Measurements from ENCODE around the gene SLC10A3.

SLC10A3 gene

DNA sequence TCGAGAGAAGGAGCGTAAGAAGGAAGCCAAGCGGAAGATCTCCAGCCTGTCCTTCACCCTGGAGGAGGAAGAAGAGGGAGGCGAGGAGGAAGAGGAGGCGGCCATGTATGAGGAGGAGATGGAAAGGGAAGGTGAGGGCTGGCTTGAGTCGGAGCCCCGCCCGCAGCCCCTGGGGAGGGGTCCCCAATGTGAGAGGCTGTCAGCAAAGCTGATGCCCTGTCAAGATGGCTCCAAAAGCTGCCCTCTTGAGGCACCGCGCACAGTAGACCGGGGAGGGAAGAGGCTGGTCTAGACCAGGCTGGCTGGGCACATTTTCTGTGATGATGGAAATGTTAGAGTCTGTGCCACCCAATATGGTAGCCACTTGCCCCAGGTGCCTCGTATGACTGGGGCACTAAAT lies 44.0 kb downstream of the SLC10A3 start:
- DNase-seq (ENCODE audit: extremely low read depth, low read depth): no peak
- H3K4me3 ChIP-seq (replicated peaks; ENCODE audit: low read depth, low read length): no peak overlapping the region
- TF ChIP-seq, protein P1, sequence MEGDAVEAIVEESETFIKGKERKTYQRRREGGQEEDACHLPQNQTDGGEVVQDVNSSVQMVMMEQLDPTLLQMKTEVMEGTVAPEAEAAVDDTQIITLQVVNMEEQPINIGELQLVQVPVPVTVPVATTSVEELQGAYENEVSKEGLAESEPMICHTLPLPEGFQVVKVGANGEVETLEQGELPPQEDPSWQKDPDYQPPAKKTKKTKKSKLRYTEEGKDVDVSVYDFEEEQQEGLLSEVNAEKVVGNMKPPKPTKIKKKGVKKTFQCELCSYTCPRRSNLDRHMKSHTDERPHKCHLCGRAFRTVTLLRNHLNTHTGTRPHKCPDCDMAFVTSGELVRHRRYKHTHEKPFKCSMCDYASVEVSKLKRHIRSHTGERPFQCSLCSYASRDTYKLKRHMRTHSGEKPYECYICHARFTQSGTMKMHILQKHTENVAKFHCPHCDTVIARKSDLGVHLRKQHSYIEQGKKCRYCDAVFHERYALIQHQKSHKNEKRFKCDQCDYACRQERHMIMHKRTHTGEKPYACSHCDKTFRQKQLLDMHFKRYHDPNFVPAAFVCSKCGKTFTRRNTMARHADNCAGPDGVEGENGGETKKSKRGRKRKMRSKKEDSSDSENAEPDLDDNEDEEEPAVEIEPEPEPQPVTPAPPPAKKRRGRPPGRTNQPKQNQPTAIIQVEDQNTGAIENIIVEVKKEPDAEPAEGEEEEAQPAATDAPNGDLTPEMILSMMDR (IDR thresholded peaks at IDR 0.05; ENCODE audit: low read depth, low read length, missing control alignments): no peak

- H3K4me3 ChIP-seq (replicated peaks; ENCODE audit: low read depth, low read length): no peak overlapping the region
- TF ChIP-seq, protein P1 (IDR thresholded peaks at IDR 0.05; ENCODE audit: low read depth, low read length, missing control alignments): no peak
- no peak for DNase-seq (ENCODE audit: extremely low read depth, low read depth)
Observed at GRCh38 chrX:154445776-154446175, 44.7 kb downstream of the SLC10A3 start.

DNA sequence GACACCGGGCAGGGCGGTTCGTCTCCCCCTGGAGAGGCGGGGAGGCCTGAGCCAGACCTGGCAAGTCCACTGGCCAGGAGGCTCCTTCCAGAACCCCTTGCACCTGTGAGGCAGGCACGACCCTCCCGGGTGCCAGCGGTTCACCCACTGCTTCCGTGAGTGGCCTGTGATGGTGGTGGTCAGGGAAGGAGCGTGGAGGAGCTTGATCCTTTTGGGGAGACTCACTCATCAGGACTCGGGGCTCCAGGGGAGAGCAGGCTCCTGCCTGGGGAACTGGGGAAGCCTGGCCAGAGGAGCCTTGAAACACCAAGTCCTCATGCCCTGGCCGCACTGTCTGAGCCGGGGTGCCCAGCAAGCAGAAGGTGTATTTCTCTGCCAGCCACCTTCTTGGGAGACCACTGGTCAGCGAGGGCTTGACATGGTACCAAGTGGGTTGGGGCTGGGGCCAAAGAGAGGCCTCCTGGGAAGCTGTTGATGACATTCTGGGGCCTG lies 45.6 kb downstream of the SLC10A3 start:
- TF ChIP-seq, protein P1 (IDR thresholded peaks at IDR 0.05; ENCODE audit: low read depth, low read length, missing control alignments): no peak
- no peak for DNase-seq (ENCODE audit: extremely low read depth, low read depth)
- peak overlapping the region; percentile 59 for H3K4me3 ChIP-seq (replicated peaks; ENCODE audit: low read depth, low read length)

- H3K4me3 ChIP-seq (replicated peaks; ENCODE audit: low read depth, low read length): peak within 1 kb of the TSS; percentile 59
- DNase-seq (ENCODE audit: extremely low read depth, low read depth): no peak
- TF ChIP-seq, protein P1 (IDR thresholded peaks at IDR 0.05; ENCODE audit: low read depth, low read length, missing control alignments): no peak
Observed at GRCh38 chrX:154443992-154444754, 46.3 kb downstream of the SLC10A3 start, which contains the start of gene FAM50A. TSS of gene FAM50A (plus strand) at chrX:154444141. CDS start at chrX:154444236, 95 bp downstream.

DNA sequence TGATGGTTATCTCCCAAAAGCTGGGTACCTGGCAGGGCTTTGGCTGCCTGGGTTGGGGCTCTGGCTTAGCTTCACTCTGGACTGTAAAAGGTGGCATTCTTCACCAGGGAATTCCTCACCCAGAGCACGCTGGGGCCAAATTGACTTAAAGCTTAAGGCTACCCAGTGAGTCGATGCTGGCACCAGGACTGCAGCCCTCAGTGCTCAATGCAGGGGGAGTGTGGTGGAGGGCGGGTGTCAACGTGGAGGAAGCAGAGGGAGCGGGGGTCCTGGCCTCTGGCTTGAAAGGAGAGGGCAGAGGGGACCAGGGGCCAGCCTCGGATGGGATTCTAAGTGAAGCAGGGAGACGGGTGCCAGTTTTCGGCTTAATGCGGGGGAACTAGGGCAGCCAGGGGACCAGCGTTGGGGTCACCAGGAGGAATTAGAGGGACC lies 46.9 kb downstream of the SLC10A3 start:
- DNase-seq (ENCODE audit: extremely low read depth, low read depth): no peak

DNA sequence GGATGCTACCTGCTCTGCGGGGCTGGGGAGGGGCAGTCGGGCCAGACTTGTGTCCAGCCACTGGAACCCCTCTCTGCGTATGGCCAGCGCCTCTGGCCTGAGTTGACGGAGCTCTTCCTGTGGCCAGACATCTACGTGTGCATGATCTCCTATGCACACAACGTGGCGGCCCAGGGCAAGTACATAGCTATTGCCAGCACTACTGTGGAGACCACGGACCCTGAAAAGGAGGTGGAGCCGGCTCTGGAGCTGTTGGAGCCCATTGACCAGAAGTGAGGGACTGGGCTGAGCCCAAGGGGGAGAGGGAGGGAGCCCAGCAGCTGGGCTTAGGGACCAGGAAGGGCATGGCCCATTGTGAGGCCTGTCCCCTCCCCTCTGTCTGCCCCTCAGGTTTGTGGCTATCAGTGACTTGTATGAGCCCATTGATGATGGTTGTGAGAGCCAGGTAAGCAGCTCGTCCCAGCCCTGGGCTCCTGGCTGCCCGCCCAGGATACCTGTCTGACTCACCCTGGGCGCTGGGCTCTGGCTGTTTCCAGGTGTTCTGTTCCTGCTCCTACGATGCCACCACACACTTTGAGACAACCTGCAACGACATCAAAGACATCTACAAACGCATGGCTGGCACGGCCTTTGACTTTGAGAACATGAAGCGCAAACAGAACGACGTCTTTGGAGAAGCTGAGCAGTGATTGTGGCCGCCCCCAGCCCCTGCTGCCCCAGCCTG lies 48.3 kb downstream of the SLC10A3 start:
- no peak for DNase-seq (ENCODE audit: extremely low read depth, low read depth)
- H3K4me3 ChIP-seq (replicated peaks; ENCODE audit: low read depth, low read length): no peak overlapping the region
- TF ChIP-seq, protein P1 (IDR thresholded peaks at IDR 0.05; ENCODE audit: low read depth, low read length, missing control alignments): no peak

More for the DNA sequence above, 46.9 kb downstream of the SLC10A3 start:
- H3K4me3 ChIP-seq (replicated peaks; ENCODE audit: low read depth, low read length): 0 out of 2 replicates have a peak overlapping the region, but pooled peaks have one; percentile 17
- TF ChIP-seq, protein P1 (IDR thresholded peaks at IDR 0.05; ENCODE audit: low read depth, low read length, missing control alignments): no peak
